HT-29 (cell line): Measurements from ENCODE around the gene CFAP20DC. TPM values are rescaled to one million over a fixed set of nuclear protein-coding genes. Genes with fewer than 3 reads are reported as not detected.
"Not testable (repeated sequence)": the region's sequence is repeated elsewhere in the genome, so short reads cannot be mapped to it uniquely, and the experiment has no call there.

Experiments
- DNase-seq: peaks from one replicate; pipeline ENCODE4 v3.0.0-alpha.2; 2015; ENCODE audit warnings: low spot score
- total RNA-seq: library from RNA; depleted of rRNA; stranded (reverse); fragments of >200 nt; shearing (Covaris generic); gene quantifications from 2 replicates; pipeline ENCODE4 v1.2.3, GENCODE V29; 2014

The CFAP20DC gene
- total RNA-seq, 1 experiment from 2014 or later = 0.38 TPM

DNA sequence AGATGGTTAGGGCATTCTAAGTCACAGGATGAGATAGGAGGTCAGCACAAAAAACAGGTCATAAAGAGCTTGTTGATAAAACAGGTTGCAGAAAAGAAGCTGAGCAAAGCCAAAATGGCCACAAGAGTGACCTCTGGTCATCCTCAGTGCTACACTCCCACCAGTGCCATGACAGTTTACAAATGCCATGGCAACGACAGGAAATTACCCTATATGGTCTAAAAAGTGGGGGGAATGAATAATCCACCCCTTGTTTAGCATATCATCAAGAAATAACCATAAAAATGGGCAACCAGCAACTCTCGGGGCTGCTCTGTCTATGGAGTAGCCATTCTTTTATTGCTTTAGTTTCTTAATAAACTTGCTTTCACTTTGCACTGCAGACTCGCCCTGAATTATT lies 353.0 kb downstream of the CFAP20DC start:
- not testable (repeated sequence) for DNase-seq

DNA sequence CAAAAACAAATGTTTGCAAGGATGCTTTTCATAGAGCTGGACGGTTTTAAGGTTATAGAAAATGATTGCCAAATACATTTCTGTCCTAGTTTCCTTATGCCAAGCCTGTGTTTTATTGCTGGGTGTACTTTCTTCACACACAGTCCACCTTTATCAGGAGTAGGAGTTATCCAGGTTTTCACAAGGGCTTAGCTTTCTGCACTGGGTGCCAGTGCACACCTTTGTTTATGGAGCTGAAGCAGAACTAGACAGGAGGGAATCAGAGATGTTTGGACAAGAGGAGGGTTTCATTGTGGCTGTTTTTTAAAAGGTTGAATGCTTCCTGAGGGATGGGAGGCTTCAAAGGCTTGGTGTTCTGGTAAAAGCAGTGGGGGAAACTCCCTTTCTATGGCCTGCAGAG lies 353.7 kb downstream of the CFAP20DC start:
- no peak for DNase-seq

DNA sequence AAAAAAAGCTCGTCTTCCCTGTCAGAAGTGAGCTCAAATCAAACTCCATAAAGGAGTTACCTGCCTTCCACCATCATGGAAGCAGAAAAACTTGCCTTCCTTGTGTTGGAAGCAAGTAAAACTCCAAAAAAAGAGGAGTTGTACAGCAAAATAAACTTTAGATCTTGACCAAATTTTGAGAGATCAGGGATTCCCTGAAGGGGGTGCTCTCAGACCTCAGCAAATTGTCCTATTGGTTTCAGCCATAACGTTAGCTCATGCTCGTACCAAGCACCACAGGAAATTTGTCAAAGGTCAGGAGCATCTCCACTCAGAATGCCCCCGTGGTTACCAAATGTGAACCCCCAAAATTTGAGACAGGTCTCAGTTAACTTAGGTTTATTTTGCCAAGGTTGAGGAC lies 354.5 kb downstream of the CFAP20DC start:
- DNase-seq = not testable (repeated sequence)

DNA sequence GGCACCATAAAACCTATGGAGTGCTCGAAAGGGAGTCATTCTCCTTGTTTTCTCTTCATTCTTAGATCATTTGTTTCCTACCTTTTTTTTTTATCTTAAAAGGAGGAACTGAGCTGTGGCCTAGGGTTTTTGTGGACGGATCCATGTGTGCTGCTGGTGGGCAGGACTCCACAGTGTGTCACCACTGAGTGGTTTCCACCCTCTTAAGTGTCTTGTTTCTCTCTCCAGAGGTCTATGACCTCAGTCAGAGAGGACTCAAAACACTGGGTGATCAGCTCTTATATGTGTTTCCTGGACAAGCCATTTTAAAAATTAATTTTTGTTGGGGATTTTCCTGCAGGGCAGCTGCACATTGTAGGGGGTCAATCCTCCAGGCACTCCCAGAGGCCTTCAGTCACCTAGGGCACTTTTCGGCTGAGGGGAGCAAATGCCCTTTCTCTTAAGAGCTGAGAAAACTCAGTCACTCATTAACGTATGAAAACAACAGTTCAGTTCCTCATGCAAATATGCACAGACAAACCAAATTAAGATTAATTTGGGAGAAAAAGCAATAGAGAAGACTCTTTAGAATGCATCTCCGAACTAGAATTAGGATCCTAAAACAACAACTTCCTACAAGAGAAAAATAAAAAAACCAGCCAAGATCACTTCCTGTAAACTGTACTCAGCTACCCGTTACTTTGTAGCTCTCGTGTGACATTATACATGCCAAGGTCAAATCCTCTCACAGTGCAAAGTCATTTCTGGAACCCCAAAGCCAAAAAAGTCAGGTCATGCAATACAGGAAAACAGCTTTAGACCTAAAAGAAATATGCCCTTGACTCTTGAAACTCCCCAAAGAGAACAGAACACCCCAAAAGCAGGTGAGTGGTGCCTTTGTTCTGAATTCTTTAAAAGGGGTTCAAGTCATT lies 355.6 kb downstream of the CFAP20DC start:
- no peak for DNase-seq

GRCh38 chr3:58692484-58692883 lies 357.3 kb downstream of the CFAP20DC start:
- no peak for DNase-seq
